ACC112 (cell line): ENCODE measurements around the gene RUNX1.

Experiments used
- H2AFZ ChIP-seq: fragments of 200-600 bp; sonication (generic); one replicate; pipeline ENCODE4 v1.6.0; 2017; ENCODE audit warnings: antibody characterized with exemption, low read length; ENCODE audit not compliant: unreplicated experiment
- H3K27ac ChIP-seq: fragments of 200-600 bp; sonication (generic); 2 replicates; pipeline ENCODE4 v1.5.1; 2014; ENCODE audit warnings: low read depth, mild to moderate bottlenecking, antibody characterized with exemption, low read length, moderate library complexity
- H3K27me3 ChIP-seq: fragments of 200-600 bp; sonication (generic); 2 replicates; pipeline ENCODE4 v1.6.1; 2014; ENCODE audit warnings: mild to moderate bottlenecking, antibody characterized with exemption, low read length, moderate library complexity, mixed read lengths; ENCODE audit not compliant: insufficient read depth
- H3K36me3 ChIP-seq: fragments of 200-600 bp; sonication (generic); 2 replicates; pipeline ENCODE4 v1.6.1; 2016; ENCODE audit warnings: mild to moderate bottlenecking, antibody characterized with exemption, low read length, moderate library complexity, mixed read lengths; ENCODE audit not compliant: insufficient read depth
- H3K4me1 ChIP-seq: fragments of 200-600 bp; sonication (generic); one replicate; pipeline ENCODE4 v1.6.1; 2016; ENCODE audit warnings: low read length, mixed read lengths; ENCODE audit not compliant: insufficient read depth, unreplicated experiment, control insufficient read depth
- H3K4me3 ChIP-seq: fragments of 200-600 bp; sonication (generic); 2 replicates; pipeline ENCODE4 v1.5.1; 2014; ENCODE audit warnings: mild to moderate bottlenecking, low read depth, low read length
- H3K79me2 ChIP-seq: fragments of 200-600 bp; sonication (generic); one replicate; pipeline ENCODE4 v1.6.0; 2016; ENCODE audit warnings: low read length; ENCODE audit not compliant: control insufficient read depth, unreplicated experiment, insufficient read depth

Gene RUNX1

DNA sequence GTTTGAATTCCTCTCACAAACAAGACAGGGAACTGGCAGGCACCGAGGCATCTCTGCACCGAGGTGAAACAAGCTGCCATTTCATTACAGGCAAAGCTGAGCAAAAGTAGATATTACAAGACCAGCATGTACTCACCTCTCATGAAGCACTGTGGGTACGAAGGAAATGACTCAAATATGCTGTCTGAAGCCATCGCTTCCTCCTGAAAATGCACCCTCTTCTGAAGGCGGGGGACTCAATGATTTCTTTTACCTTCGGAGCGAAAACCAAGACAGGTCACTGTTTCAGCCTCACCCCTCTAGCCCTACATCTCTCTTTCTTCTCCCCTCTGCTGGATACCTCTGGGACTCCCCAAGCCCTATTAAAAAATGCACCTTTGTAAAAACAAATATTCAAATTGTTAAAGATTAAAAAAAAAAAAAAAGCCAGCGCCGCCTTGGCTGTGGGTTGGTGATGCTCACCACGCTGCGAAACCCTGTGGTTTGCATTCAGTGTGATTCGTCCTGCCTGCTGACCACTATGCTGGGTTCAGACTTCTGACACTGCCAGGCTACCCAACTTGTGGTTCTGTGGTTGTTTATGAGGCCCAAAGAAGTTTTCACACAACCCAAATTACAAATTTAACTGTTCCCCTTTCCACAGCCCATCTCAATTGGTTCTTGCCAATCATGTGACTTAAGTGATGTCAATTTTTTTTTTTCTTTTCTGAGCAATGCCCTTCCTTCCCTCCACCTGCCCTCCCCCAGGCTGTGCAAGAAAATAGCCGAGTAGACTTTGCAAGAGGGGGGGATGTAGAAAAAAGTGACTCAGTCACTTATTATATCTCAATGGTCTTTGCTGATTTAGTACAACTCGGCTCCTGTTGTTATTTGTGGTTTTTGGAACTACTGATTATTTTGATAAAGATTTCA is at the start of gene RUNX1:
RUNX1 (minus strand) TSS at position 597 of the 912 bp plus-strand sequence.
- H3K4me1 ChIP-seq = peaks cover 47% of the 10 kb centered on the region
- peak within 1 kb of the TSS; percentile 87 for H3K27ac ChIP-seq

DNA sequence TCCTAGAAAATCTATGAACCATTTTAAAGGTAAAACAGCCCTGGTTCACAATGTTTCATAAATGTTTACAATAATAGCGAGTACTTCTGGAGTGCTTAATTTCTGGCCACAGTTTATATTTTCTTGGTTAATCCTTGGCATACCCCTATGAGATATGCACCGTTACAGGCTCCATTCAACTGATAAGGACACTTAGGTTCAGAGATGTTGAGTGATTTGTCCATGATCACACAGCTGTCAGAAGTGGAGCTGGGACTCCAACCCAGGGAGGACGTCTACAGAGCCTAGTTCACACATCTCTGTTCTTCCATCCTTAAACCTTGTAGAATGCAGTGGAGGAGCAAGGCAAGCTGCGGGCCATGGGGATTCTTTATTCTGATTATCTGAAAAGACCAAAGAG is 48.4 kb upstream of the RUNX1 start:
- Histone ChIP-seq H2AFZ (no peak overlapping the region), H3K4me1 (no peaks in the 10 kb centered on the region), H3K79me2 (no peaks in the 10 kb centered on the region), H3K27me3 (no peaks in the 10 kb centered on the region), H3K27ac (no peak overlapping the region), H3K36me3 (no peaks in the 10 kb centered on the region), H3K4me3 (no peak overlapping the region)

More for the DNA sequence above, at the start of gene RUNX1:
- peak within 1 kb of the TSS; percentile 71 for H3K4me3 ChIP-seq
- H3K79me2 ChIP-seq = no peaks in the 10 kb centered on the region
- peak within 1 kb of the TSS; percentile 54 for H2AFZ ChIP-seq
- no peaks in the 10 kb centered on the region for H3K27me3 ChIP-seq
- no peaks in the 10 kb centered on the region for H3K36me3 ChIP-seq

DNA sequence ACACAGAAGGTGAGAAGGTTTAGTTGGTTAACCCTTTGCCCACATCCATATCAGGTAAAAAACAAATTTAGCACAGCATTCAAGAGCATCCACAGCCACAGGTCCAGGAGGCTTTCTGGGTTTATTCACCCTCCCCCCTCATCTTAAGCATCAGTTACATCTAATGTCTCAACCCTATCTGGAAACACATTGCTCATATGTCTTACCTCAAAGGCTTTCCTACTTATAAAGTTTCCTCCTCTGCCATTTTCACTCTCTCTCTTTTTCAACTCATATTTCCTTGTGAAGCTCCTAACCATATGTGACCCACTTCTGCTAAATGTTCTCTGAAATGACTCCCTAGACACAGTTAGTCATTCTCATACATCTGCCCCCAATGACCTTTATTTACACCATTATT is 47.9 kb upstream of the RUNX1 start:
- no peak overlapping the region for H2AFZ ChIP-seq
- no peaks in the 10 kb centered on the region for H3K4me1 ChIP-seq
- H3K36me3 ChIP-seq = no peaks in the 10 kb centered on the region
- H3K27ac ChIP-seq = no peak overlapping the region
- H3K27me3 ChIP-seq = no peaks in the 10 kb centered on the region
- H3K79me2 ChIP-seq = no peaks in the 10 kb centered on the region
- no peak overlapping the region for H3K4me3 ChIP-seq

DNA sequence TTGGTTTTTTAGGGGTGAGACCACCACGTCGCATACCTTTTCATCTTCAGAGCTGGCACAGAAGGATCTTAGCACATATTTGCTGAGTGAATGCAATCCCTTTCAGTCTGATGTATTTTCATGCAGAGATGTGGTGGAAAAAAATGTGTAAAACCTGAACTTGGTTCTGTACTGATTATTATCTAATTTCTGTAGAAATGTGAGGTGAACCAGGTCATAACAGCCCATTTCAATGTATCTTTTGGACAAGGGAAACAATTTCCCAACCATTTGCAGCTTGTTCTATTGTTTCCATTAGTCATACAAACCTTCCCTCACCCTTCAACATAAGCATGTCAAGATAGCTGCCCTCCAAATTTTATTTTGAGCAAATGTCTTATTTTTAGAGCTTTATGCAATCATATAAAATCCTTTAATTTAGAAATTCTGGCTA is 46.8 kb upstream of the RUNX1 start:
- no peak overlapping the region for H3K4me3 ChIP-seq

DNA sequence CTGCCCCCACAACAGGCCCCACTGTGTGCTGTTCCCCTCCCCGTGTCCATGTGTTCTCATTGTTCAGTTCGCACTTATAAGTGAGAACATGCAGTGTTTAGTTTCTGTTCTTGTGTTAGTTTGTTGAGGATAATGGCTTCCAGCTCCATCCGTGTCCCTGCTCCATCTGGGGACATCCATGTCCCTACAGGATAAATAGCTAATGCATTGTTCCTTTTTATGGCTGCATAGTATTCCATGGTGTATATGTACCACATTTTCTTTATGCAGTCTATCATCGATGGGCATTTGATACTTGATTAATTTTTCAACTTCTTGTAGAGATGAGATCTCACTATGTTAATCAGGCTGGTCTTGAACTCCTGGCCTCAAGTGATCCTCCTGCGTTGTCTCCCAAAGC is 44.4 kb upstream of the RUNX1 start:
- Histone ChIP-seq H3K36me3 (no peaks in the 10 kb centered on the region), H3K4me3 (no peak overlapping the region), H3K27me3 (no peaks in the 10 kb centered on the region), H2AFZ (no peak overlapping the region), H3K4me1 (no peaks in the 10 kb centered on the region), H3K27ac (no peak overlapping the region), H3K79me2 (no peaks in the 10 kb centered on the region)

More for the DNA sequence above, 46.8 kb upstream of the RUNX1 start:
- Histone ChIP-seq H3K79me2 (no peaks in the 10 kb centered on the region), H3K27ac (no peak overlapping the region), H2AFZ (no peak overlapping the region), H3K27me3 (no peaks in the 10 kb centered on the region), H3K4me1 (no peaks in the 10 kb centered on the region), H3K36me3 (no peaks in the 10 kb centered on the region)

DNA sequence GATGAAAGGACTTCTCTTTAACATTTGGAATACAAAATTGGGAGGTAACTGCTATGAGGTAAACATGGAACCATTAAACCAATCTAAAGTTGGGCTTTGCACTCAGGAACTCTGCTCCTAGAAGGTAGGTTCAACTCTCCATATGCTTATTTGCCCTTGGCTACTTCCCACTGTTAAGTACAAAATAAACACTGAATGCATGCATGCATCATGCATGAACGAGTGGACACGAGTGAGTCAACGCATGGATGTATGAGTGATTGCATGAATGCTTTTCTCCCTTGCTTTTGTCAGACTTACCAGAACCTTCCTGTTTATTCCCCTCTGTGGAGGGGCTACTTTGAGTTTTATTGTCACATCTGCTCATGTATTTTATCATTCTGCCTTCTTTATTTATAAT is 42.4 kb upstream of the RUNX1 start:
- Histone ChIP-seq H3K4me1 (peaks cover 5% of the 10 kb centered on the region), H3K79me2 (no peaks in the 10 kb centered on the region), H3K4me3 (no peak overlapping the region), H3K36me3 (no peaks in the 10 kb centered on the region), H2AFZ (no peak overlapping the region), H3K27me3 (no peaks in the 10 kb centered on the region), H3K27ac (no peak overlapping the region)

DNA sequence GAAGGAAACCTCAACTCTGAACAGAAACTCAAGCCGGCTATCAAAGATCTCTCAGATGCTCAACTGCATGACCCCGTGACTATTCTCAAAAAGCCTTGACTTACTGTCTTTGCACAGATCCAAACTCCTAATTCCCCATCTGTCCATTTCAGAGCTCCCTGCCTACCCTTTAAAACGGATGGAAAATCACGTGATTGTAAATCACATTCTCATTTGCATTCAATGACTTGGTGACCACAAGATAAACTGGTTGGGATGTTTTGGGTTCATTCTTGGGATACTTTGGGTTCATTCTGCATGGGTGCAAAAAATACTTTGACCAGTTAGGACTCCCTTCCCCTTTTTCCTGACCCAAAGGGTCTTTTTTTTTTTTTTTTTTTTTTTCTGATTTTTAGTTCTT is 41.3 kb upstream of the RUNX1 start:
- Histone ChIP-seq H2AFZ (no peak overlapping the region), H3K4me1 (peaks cover 16% of the 10 kb centered on the region), H3K27ac (no peak overlapping the region), H3K79me2 (no peaks in the 10 kb centered on the region), H3K4me3 (no peak overlapping the region), H3K36me3 (no peaks in the 10 kb centered on the region), H3K27me3 (no peaks in the 10 kb centered on the region)

DNA sequence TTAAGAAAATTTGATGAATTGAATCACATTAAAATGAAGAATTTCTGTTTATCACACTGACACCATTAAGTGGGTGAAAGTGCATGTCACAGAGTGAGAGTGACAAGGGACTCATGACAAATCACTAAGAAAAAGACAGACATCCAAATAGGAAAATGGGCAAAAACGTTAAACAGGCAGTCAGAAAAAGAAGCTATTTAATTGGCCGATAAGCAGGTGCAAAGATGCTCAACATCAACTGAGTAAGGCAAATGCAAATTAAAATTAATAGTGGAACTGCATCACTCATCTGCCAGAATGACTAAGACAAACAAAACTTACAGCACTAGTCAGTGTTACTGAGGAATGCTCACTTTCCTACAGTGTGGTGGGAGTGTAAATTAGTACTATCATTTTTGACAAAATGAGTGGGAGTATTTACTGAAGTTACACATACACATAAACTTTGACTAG is 39.2 kb upstream of the RUNX1 start:
- peaks cover 25% of the 10 kb centered on the region for H3K4me1 ChIP-seq
- no peaks in the 10 kb centered on the region for H3K79me2 ChIP-seq
- H3K36me3 ChIP-seq = no peaks in the 10 kb centered on the region
- H2AFZ ChIP-seq = no peak overlapping the region
- H3K4me3 ChIP-seq = no peak overlapping the region
- no peak overlapping the region for H3K27ac ChIP-seq
- H3K27me3 ChIP-seq = no peaks in the 10 kb centered on the region

DNA sequence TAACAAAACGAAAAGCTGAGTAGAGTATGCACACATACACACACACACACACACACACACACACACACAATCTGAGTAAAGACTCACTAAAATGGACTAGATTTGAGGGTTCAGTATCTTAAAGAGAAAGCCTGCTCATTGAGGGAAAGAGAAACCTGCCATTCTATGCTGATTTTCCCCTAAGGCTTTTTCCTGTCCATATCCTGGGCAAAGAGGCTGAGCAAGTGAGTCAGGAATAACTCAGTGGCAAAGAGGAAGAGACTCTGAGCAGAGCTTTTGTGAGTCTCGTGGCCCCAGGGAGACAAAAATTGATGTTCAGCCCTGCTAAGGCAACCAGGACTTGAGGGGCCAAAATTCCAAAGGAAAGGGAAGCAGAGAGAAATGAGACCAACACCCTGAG is 37.3 kb upstream of the RUNX1 start:
- peaks cover 25% of the 10 kb centered on the region for H3K4me1 ChIP-seq
- H3K27ac ChIP-seq = peak overlapping the region; percentile 94
- H3K4me3 ChIP-seq = no peak overlapping the region
- no peaks in the 10 kb centered on the region for H3K79me2 ChIP-seq
- H3K36me3 ChIP-seq = no peaks in the 10 kb centered on the region
- peak overlapping the region; percentile 55 for H2AFZ ChIP-seq
- no peaks in the 10 kb centered on the region for H3K27me3 ChIP-seq

DNA sequence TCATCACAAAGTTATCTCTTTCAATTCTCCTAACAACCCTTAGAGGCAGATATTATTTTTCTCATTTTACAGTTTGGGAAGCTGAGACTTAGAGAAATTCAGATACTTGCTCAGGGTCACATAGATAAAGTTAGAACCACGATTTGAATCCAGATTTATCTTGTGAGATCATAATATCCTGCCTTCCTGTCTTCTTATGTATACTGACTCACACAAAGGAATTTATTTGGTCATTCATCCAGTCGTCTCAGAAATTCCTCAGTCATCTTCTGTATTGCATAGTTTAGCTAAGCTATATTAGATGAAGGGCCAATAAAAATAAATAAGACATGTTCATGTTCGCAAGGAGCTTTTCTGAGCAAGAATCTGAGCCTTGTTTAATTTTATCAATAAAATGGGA is 35.8 kb upstream of the RUNX1 start:
- Histone ChIP-seq H3K4me1 (peaks cover 25% of the 10 kb centered on the region), H3K27ac (peak overlapping the region; percentile 94), H2AFZ (peak overlapping the region; percentile 81), H3K27me3 (no peaks in the 10 kb centered on the region), H3K4me3 (peak overlapping the region; percentile 19; the same call in 1 of the 2 replicates), H3K79me2 (no peaks in the 10 kb centered on the region), H3K36me3 (no peaks in the 10 kb centered on the region)

DNA sequence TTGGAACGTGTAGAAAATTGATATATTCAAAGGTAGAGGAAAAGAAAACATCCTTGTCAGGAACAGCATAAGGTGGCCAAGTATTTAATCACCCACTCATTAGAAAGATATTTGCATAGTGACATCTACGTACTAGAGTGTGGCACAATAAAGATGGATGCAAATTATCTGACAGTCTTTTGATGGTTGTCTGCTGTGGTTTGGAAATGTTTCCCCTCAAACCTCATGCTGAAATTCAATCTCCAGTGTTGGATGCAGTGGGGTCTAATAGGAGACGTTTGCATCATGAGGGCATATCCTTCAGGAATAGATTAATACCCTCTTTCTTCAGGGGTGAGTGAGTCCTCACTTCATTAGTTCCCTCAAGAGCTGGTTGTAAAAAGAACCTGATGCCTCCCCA is 34.1 kb upstream of the RUNX1 start:
- no peak overlapping the region for H2AFZ ChIP-seq
- H3K4me1 ChIP-seq = peaks cover 25% of the 10 kb centered on the region
- no peaks in the 10 kb centered on the region for H3K79me2 ChIP-seq
- no peaks in the 10 kb centered on the region for H3K27me3 ChIP-seq
- H3K36me3 ChIP-seq = no peaks in the 10 kb centered on the region
- H3K4me3 ChIP-seq = no peak overlapping the region
- H3K27ac ChIP-seq = no peak overlapping the region
